ENCODE results near the gene TMEM107.

Gene TMEM107

DNA sequence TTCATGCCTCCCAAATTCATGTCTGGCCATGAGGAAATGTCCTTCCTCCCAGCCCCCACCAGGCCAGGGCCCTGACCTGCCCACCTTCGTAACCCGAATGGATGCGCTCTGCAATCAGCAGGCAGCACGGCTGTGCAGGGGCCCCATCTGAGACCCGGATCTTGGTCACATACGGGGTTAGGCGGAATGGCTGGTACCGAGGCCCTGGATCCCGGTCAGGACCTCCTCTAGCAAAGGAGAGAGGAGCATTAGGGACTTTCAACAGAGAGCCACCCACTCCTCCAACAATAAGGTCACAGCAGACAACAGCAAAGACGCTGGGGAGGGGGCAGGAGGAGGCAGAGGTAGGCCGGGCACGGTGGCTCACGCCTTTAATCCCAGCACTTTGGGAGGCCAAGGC is 27.6 kb downstream of the TMEM107 start:
- no peak for FAIRE-seq

DNA sequence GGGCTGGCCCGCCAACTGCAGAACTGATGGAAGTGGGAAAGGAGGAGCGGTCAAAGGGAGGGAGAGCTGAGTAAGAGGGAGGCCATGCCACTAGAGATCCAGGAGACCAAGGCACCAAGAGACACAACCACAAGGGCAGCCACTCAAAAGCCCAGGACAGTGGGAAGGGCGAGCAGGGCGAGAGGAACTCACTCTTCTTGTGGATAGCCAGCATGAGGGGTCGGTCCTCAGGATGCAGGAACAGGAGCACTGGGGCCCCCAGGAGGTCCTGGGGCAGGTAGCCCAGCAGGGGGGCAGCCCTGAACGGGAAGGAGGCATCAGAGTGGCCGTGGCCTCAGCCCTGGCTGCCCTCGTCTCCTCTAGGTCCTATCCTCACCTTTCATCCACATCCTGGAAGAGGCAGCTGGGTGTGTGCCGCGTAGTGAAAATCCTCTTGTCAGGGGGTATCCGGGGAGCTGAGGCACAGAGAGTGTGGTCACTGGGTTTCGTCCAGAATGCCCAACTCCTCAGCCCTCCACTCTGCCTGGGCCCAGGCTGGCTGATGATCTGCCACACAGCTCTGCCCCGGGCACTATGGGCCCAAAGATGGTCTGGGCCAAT is 28.3 kb downstream of the TMEM107 start:
- FAIRE-seq, result no peak

DNA sequence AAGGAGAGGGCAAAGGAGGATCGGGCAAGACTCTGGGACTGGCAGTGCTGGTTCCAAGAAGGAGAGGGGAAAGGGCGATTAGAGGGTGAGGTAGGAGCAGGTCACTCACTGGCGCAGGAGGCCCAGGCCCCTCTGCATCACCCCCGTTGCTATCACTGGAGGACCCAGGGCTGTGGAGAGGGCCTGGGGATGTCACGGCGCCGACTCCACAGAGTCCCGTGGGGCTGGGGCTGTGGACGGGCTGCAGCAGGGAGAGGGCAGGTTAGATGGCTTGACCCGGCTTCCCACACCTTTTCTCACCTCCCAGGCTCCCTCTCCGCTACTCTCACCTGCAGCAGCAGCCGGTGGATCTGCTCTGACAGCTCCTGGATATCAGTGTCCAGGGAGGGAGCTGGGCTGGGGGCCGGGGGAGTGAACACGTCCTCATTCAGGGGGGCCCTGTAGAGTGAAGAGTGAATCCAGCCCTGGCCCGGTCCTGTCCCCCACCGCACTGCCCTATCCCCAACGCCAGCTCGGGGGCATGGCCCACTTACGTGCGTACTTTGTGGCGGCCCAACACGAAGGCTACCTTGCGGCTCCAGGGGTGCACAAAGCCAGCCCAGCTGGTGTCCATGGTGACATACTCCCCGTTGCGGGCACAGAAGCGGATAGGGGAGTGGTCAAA is 28.9 kb downstream of the TMEM107 start:
- FAIRE-seq, result no peak

DNA sequence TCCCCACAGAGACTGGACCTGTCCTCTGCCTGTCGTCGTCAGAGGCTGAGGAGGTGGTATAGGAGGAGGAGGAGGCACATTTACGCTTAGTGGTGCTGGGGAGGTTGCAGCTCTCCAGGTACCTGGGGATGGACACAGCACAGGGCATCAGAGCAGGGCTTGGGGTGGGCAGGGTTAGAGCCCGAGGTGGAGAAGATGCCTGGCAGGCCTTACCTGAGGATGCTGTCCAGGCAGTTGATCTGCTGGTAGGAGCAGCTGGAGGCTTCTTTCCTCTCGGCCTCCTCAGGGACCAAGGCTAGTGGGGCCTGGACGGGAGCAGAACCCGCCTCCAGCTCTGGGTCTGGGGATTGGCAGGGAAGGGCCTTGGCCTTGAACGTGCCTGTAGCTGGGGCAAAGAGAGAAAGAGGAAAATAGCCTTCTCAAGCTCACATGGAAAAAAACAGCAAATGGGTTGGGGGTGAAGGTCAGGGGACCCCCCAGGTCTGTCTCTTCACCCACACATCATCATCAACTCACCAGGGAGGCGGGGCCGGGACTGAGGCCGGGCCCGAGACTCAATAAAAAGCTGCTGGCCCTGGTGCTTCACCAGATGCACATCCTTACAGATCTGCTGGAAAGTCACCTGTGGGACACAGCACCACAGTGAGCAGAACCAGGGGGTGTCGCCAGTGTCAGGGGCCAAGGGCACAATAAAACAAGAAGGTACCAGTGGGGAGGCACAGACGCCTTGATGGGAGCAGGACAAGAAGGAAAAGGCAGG is 29.6 kb downstream of the TMEM107 start:
- FAIRE-seq, result no peak

DNA sequence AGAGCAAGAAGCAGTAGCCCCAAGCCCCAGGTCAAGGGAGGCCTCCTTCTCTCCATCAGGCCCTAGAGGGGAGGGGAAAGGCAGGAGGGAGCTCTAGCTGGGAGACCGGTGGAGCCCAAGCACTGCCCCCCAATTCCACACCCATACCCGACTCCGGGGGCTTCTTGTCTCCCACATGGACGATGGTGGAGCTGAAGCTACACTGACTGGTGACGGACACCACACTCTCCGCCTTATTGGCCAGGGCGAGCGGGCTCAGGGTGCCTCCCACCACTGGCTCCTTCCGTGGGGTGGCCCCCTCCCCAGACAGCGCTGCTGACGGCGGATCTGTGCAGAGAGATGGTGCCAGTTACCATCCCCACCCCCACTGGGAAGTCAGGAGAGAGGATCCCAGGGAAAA is 30.4 kb downstream of the TMEM107 start:
- no peak for FAIRE-seq

GRCh38 chr17:8144401-8145231 is 31.6 kb downstream of the TMEM107 start:
- FAIRE-seq, result no peak

DNA sequence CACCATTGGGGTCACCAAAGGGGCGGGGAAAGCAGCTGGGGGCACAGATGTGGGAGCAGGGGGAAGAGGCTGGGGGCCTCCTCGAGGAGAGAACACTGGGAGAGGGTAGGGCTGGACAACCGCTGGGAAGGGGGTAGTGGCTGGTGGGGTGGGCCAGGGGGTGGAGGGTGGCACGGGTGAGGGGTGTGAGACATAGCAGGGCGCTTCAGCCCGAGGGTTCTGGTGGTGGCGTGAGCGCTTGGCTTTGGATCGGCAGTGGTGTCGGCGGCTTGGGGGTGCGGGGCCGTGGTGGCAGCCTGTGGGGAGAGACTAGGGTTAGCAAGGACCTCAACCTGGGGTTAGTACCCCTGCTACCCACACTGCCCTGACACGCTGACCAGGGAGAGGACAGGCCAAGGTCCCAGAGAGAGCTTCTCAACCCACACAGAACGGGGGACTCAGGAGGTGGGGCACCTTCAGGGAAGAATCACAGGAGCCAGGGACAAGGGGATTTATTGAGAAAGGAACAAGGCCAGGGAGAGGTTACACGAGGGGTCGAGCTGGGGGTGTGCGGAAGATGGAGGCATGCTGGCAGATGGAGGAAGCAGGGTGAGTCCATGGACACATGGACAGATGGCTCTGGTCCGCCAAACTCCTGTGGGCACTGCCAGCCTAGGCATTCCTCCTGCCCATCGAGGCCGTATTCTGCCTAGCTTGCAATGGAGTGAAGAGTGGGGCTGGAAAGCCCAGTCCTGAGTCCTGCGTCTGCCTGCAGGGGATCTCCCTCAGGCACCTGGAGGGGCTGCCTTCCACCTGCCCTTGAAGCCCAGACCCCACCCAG is 32.4 kb downstream of the TMEM107 start:
- no peak for FAIRE-seq

DNA sequence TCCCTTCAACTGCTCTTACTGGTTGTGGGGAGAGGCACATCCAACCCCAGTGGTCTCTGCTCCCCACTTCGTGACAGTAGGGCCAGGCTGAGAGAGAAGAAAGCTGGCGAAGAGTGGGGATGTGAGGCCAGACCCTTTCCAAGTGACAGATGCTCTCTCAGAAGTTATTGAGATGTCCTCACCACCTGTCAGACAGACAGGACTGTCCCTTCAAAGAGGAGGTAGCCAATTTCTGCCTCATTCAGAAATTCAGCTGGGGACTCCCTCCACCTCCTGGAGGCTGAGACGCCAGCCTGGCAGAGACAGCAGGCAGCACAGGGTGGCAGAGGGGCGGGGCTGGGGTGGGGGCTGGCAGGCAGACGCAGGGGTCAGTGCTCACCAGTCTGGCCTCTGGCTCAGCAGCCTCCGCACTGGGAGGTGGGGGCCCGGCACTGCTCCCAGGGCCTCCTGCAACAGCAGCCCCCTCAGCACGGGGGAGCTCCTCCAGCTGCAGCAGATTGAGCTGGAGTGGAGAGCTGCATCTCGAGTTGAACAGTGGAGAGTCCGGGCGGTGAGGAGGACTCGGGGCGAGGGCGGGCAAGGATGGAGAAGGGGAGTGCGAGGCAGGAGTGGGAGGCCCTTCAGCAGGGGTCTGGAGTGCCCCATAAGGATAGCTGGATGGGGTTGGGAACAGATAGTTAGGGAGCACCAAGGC is 33.1 kb downstream of the TMEM107 start:
- no peak for FAIRE-seq

DNA sequence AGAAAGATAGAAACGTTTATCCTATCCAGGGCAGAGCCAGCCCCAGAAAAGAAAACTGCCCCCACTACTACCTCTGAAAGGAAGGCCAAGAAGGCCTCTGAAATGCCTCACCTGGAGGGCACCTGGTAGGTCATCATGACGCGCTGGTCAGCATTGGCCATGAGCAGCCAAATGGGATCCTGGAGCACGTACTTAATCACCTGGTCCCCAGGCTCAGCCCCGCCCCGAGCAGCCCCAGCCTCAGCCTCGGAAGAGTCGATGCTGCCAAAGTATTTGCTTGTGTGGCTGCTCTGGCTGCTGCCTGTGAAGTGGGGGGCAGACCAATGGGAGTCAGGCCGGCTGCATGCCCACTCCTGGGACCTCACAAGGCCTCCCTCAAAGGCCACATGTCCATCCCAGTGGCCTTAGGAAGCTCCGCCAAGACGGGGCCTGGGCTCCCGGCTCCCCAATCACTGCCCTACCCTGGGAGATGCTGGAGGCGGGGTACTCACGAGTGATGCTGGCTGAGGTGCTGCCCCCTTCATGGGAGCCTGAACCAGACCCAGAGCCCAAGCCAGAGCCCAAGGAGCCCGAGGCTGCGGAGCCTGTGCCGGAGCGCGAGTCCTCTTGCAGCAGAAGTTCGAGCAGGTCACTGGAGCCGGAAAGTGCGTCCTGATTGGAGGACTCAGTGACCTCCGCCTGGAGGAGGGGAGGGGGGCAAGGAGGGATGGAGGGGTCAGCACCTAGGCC is 33.9 kb downstream of the TMEM107 start:
- no peak for FAIRE-seq

DNA sequence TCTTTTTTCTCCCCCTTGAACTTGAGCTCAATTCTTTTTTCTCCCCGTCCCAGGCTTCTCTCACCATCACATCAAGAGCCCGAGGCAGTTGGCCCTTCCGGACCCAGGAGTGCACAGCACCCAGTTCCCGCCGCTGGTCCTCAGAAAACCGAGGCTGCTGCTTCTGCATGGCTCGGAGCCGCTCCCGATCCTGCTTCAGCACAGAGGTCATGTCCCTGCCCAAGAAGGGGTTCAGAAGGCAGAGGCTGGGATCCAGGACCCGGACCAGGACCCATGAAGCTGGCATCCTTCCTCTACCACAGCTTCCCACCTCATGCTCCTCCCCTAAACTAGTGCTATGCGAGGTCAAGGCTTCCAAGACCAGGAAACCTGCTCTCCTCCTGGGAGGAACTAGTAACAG is 34.4 kb downstream of the TMEM107 start:
- FAIRE-seq, result no peak

GRCh38 chr17:8141045-8141444 is 35.1 kb downstream of the TMEM107 start:
- FAIRE-seq, result no peak

DNA sequence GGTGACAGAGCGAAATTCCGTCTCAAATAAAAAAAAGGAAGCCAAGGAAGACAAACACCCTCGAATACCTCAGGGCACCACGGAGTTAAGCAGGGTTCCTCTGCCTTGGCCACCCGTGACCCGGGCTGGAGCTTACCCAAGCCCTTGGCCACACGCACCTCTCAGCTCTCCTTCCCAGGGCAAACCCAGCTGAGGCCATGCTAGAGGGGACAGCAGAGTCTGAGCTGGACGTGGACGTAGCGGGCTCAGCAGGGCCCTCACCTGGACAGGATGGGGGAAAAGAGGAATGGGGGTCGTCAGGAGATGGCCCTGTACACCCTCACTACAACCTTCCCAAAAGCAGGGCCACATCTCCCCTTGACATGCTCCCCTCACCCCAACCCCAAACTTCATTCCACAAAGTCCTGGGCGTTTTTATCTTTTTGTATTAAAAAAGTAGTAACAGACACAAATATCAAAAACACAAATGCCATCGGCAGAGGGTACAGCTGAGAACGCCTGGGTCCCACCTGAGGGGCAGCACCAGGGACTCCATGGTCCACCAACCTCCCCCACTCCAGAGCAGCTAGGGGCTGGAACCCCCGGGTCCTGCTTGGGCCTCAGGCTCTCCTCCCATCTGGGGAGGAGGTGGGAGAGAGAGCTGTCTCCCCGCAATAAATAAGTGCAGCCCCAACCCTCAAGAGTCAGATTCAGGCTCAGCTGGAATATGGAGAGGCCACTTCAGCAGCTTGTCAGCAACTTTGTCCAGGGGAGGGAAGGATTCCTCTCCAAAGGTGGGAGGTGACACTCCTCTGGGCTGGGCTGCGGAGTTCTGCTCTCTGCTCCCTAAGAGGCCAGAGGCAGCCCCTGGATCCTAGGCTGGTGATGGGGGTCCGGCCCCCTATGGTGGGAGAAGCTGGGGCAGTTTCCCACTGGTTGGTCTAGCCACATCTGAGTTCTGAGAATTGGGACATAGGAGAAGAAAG is 35.8 kb downstream of the TMEM107 start:
- no peak for FAIRE-seq

GRCh38 chr17:8138672-8139371 is 37.4 kb downstream of the TMEM107 start:
- peak; percentile 89 for FAIRE-seq

DNA sequence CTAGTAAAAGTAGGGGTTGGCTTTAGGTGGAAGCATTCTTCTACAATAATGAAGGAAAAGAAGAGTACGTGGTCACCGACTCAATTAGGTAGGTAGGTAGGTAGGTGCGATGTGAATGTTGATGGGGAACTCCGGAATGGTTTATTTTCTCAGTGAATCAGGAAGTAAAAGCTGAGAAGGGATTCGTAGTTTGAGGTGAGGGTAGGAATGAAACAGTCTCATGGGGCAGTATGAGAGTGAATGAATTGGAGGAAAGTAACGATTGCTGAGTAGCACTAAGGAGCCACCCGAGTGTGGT is 37.9 kb downstream of the TMEM107 start:
- no peak for FAIRE-seq

- no peak for FAIRE-seq
These were observed 38.4 kb downstream of the TMEM107 start for GRCh38 chr17:8137645-8138373.

DNA sequence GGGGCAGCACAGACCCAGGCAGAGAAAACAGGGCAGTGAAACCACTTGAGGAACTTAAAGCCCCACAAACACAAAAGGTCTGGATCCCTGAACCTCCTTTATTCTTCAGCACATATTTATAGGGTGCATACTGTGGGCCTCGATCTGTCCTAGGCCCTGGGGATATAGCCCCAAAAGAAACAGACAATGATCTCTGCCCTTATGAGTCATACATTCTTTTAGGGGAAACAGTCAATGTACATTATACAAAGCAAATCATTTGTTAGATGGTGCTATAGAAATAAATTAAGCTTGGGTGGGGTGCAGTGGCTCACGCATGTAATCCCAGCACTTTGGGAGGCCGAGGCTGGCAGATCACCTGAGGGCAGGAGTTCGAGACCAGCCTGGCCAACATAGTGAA is 42.2 kb downstream of the TMEM107 start:
- no peak for FAIRE-seq

GRCh38 chr17:8133399-8133798 is 42.8 kb downstream of the TMEM107 start:
- FAIRE-seq, result no peak

DNA sequence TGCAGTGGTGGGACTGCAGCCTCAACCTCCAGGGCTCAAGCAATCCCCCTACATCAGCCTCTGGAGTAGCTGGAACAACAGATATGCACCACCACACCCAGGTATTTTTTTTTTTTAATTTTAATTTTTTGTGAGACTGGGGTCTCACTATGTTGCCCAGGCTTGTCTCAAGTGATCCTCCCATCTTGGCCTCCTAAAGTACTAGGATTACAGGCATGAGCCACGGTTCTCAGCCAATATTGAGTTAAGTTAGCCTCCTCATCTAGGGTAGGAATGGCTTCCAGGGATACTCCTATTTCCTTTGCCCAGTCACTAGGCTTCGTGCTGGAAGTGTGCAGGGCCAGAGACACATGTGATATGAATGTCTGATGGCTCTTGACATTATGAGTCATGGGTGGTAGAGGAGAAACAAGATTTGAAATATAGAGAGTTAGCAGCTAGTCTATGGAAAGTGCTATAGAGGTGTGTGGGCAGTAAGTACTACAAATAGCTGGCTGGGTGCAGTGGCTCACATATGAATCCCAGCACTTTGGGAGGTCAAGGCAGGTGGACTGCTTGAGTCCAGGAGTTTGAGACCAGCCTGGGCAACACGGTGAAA is 44.2 kb downstream of the TMEM107 start:
- no peak for FAIRE-seq
